ENCODE measurements around the gene ADPRHL1.

GRCh38 chr13:113460599-113460998 lies 7.3 kb upstream of the ADPRHL1 start:
- TF ChIP-seq CTCF (IDR thresholded peaks at IDR 0.05): no peak
- TF ChIP-seq ZFX (IDR thresholded peaks at IDR 0.05; ENCODE audit: borderline replicate concordance): no peak

Measured in 22Rv1 (cell line).